HG03520 (cell line): ENCODE data around the gene CPT1A.

Experiments used
- ATAC-seq: cut with Tn5 transposase; IDR thresholded peaks from one replicate; pipeline ENCODE4 v1.9.1; 2021; ENCODE audit warnings: mild to moderate bottlenecking, moderate library complexity; ENCODE audit not compliant: unreplicated experiment

The CPT1A gene

DNA sequence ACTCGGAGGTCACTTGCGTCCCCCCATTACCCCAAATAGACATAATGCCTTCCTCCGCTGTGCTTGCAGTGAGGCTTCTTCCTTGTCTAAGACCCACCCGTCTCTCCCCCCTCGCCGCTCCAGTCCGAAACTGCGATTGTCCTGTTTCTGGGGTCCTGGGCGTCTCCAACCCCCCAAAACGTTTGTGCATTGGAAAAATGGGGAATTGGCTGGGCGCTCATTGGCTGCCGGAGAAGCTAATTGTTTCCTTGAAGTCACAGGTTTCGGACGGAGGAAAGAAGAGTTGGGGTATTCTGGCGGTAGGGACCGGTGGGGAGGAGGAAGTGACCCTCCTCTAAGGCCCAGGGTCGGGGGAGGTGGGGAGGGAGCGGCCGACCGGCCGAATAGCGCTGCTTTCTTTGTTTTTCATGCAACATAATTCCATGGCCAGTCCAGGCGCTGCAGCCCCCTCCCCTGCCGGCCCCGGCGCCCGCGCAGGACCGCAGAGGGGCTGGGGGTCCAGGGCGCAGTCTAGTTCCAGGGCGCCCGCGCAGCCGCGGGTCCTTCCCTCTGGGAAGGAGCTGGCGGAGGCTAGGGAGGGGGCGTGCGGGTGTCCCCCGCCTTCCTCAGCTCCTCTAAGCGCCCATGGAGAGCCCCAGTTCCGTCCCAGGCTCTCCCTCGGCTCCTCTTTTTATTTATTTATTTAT, 12.7 kb upstream of the CPT1A start:
- no peak for ATAC-seq

DNA sequence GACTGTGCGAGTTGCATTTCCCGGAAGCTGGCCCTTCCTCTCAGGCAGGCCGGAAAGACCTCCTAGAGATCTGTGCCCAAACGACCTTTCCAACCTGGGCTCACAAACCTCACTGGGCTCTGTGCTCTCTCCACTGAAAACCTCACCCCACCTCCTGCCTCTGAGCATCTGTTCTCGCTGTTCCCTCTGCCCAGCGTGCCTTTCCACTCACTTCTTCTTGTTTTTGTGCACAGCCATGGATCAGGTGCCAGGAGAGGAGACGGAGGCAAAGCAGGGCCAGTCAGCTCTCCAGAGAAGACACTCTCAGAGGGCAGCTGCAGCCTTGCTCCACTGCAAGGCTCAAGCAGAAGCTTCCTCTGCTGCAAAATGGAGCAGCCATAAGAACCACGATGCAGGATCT, 10.9 kb upstream of the CPT1A start:
- no peak for ATAC-seq

DNA sequence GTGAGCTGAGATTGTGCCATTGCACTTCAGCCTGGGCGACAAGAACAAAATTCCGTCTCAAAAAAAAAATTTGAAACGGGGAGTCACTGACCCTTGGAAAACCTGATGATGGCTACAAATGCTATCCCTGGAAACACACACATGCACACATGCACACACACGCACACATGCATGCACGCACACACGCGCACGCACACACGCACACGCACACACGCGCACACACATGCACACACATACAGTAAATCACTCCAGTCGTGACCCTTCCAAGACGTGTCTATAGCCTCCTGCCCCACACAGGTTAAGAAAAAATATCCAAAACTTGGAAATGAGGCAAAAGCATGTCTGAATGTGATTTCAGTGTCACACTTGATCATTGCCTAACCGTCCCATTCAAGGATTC, 6.7 kb upstream of the CPT1A start:
- ATAC-seq: no peak

DNA sequence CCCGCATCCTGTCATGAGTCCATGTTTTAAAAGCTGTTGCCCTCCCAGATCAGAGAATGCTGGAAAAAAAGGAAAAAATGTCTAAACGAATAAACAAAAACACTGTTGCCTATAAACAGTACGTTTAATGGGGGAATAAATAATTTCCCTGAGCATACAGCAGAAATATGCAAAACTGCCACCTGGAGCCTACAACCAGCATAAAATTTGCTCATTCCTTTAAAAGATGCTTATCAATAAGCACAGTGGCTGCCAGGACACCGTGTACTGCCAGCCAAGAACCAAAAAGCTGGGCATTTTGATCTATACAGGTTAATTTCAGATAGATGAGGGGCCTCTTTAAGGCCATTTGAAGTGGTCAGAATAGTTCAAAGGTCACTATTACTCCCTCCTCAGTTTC, 5.7 kb upstream of the CPT1A start:
- ATAC-seq: no peak

DNA sequence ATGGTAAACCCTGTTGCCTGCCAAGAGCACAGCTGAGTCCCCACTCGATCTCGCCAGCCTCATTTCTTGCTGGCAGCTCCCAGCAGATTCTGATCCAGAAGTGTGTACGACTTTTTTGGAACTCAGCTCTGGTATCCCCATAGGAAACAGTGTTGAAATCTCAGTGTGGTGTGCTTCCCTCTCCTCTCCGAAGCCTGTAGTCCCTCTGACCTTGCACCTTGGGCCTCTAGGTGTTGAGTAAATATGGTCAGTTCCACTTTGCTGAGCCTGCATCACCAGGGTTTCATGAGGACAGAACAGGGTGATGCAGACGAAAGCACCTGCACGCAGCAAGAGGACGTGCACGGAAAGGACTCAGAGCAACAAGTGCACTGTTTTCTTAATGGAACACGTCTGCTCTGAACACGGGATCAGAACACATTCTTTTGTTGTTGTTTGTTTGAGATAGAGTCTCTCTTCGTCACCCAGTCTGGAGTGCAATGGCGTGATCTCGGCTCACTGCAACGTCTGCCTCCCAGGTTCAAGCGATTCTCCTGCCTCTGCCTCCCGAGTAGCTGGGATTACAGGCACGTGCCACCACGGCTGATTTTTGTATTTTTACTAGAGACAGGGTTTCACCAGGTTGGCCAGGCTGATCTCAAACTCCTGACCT, 3.8 kb upstream of the CPT1A start:
- no peak for ATAC-seq

DNA sequence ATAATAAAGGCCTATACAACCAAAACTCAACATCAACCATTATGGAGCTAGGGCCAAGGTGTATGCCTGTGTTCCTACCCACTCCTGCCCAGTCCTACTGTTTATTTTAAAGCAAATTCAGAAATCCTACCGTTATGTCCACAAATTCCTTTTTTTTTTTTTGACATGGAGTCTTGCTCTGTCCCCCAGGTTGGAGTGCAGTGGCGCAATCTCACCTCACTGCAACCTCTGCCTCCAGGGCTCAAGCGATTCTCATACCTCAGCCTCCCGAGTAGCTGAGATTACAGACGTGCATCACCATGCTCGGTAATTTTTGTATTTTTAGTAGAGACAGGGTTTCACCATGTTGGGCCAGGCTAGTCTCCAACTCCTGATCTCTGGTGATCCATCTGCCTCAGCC, 3.1 kb upstream of the CPT1A start:
- ATAC-seq: no peak

DNA sequence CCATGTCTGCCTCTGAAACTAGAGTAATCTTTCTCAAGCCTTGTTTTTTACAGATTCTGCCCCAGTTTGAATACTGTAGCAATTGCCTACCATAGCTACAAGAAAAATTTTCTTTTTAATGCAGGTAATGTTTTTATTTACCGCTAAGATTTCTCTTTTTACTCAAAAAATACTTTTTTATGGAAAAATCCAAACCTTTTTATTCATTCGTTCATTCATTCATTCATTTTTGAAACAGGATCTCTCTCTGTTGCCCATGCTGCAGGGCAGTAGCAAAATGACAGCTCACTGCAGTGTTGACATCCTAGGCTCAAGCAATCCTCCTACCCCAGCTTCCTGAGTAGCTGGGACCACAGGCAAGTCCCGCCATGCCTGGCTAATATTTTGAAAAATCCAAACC, 2.7 kb upstream of the CPT1A start:
- ATAC-seq: no peak

DNA sequence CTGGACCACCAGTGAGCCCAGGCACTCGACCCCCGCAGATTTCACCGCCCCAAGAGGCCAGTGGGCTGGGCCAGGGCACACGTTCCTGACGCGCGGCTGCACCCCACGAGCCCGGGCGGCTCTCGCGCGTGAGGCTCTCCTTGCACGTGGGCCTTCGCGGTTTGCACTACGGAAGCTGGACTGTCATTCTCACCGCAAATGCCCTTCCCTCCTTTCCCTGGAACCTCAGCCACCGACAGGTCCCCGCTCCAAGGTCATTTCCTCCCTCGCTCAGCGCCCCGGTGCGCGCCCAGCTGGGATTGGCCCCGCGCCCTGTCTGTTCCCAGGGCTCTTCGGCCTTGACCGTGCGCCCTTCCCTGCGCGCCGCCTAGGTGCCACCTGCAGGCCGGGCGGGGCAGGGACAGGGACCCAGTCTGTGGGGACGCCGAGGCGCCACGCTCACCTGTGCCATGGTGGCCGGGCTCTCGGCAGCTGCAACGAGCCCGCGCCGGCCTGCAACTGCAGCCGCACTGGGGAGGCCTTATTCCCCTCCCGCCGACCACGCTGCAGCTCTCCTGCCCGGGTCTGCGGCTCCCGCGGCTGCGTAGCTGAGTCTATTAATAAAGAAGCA, 2.1 kb upstream of the CPT1A start:
- peak; percentile 26 for ATAC-seq

DNA sequence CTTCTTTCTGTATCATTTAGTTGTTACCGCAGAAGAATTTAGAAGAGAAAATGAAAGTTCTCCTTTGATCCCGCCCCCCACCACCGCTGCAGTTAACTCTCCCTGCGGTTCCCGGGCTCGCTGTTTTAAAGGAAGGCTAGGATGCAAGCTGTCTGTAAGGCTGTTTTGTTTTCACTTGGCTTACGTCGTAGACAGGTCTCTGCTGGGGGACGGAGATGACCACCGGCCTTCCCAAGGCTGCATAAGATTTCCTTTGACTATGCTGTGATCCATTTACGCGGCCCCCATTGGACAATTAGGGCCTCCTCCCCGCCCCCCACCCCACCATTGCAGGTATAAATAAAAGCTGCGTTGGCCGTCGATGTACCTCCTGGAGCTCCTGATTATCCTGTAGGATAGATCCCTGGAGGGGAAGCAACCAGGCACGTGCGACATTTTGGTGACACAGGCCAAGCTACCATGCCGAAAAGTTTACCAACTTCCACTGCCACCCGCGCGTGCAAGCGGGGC, 1.4 kb upstream of the CPT1A start:
- ATAC-seq: no peak

DNA sequence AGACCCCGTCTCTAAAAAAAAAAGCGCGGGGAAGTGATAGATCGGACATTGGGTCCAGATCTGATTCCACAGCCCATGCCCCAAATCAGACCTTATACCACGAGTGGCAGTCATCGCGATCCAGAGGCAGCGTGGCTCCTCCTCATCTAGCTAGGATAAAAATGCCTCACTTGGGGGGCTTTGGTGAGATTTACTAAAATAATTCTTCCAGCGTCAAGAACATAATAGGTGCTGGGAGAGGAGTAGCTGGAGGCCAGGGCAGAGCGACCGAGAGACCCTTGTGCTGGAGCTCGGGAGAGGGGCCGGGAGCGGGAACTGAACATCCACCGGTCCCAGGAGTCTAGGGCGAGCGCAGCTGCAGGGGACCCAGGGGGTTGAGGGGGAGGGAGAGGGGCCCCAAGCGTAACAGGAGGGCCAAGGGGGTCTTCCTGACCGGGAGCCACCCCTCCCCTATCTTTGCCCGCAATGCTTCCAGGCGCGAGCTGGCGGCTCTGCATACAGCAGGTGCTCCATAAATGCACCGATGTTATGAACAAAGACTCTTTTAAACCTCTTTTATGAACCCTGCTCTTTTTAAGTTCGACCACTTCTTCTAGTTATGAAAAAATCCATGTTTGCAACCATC, 823 bp upstream of the CPT1A start:
- ATAC-seq: no peak

DNA sequence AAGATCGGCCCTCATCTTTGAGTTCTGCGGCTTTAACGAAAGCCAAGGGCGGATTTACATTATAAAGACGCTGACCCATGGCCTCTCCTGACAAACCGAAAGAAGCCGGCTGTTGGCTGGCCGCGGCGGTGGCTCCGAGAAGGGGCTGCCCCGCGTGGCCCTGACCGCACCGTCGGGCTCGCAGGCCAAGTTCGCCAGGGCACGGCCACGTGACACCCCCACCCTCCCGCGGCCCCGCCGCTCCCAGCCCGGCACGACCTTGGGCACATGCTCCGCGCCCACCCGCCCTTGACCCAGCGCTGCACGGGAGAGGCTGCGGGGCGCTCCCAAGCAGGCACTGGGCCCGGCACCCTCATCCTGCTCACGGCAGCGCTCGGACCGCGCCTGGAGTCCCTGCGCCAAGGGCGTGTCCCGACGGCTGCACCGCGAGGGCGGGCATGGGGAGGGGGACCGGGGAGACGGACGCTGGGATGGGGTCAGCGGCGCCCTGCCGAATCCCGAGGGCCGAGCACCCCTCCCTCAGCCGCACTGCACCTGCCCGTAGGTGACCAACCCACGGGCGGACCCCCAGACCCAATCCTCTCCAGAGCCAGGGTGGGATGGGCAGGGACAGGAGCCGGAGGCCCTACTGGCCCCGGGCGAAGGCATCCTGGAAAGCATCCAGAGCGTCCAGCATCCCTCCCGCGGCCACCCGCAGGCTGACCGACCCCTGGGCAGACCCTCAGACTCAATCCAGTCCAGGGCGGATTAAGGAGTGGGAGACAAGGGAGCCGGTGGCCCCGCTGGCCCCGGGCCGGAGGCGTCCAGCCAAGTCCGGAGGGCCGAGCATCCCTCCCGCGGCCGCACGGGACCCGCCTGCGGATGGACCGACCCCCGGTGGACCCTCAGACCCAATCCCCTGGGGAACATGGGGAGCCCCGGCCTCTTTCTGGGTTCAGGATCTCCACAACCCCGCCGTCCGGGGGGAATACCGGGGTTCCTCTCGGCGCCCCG, 759 bp downstream of the CPT1A start:
- no peak for ATAC-seq

DNA sequence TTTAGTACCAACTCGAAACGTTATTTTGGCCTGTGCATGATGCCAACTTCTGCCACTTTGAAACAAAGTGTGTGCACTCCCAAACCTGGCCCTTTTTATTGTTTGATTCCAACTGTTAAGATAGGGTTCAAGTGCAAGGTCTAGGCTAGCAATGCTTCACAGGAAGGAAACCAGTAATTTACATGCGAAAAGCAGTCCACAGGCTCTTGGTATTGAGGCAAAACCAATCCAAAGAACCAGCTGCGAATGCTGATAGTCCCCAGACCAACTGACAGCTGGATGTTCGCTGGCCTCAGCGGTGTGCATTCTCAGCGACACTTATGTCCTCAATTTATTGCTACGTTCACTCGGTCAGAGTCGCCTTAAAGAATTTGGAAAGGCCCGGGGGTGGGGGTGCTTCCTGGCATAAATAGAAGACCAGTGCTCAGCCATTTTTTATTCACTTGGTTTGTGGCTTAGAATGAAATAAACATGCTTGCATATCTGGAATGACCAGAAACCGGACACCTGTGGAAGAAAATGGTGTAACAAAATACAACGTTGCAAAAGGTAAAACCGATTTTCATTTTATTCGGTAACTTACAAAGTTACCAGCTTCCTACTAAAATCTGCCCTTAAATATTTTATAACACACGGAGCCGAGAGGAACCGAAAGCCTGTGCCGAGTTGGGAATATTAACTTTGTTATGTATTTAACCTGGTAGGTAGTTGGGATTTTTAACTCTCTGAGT, 1.6 kb downstream of the CPT1A start:
- ATAC-seq: no peak

DNA sequence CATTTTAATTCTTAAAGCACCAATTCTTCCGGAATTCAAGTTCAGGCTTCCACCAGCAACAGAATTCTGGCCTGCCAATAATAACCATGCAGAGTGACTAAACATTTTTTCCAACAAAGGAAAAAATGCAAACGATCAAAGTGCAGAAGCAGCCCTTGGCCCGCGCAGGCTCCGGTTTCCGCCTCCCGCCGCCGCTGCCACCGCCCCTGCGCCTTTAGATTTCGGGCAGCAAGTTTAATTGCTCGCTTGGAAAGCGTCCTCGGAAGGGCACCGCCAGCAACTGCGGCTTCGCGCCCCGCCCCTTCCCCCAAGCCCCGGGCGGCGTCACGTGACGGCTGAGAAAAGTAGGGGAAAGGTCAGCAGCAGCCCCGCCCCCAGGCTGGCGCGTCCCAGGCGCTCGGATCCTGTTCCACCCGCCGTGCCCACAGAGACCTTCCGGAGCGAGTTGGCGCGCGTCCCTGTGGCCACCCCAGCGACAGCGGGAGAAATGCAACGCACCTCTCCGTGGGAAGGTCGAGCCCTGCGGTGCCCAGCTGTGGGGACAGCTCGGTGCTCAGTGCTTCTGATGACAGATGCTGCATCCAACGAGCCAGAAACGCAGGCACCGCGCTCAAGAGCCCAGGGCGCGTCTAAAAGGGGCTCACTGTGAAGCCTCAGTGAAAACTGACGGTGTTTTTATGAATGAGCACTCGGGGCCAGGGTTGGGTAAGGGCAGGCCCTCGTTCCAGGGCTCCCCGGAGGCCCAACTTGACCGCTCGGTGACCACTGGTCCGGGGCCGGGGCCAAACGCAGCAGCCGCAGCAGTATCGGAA, 2.5 kb downstream of the CPT1A start:
- no peak for ATAC-seq

DNA sequence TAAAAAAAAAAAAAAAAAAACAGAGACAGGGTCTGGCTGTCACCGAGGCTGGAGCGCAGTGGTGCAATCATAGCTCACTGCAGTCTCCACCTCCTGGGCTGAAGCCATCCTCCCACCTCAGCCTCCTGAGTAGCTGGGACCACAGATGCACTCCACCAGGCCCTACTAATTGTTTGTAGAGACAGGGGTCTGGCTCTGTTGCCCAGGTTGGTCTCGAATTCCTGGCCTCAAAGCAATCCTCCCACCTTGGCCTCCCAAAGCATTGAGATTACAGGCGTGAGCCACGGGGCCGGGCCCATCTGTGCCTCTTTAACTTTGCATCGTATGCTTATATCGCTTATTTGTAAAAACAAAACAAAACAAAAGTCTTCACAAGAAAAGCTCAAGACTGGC, 3.1 kb downstream of the CPT1A start:
- no peak for ATAC-seq

DNA sequence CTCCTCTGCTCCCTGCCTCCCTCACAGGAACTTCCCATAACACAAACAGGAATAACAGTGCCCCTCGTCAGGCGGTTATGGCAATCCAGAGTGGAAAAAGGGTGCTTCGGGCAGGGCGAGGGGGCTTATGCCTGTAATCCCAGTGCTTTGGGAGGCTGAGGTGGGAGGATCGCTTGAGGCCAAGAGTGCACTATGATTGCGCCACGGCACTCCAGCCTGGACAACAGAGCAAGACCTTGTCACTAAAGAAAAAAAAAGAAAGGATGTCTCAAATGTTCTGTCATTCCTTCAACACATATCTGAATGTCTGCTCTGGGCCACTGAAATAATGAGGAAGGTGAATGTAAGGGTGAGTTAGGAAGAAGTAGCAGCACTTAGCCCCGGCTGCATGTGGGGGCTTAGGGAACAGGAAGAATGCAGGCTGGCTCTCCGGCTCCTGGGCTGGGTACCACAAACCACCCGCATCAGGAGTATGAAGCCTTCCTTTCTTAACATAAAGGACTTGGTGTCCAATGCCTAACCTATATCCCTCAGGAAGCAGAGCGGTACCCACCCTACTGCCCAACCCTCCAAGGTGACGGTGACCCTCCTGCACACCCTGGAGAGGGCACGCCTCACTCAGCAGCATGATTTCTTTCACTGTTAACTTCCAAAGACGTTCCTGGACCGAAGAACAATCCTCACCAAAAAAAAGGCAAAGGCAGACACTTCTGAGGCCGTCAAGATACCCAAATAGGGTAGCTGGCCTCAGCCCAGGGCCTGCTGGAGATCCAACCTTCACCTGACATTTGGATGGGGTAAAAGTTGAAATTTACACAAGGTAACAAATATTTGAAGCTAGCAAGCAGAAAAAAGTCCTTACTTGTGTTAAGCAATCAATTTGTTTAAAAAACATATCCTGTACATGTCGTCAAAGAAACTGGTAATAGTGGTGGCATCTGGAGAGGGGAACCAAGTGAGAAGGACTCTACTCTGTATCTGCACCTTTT, 3.8 kb downstream of the CPT1A start:
- no peak for ATAC-seq

DNA sequence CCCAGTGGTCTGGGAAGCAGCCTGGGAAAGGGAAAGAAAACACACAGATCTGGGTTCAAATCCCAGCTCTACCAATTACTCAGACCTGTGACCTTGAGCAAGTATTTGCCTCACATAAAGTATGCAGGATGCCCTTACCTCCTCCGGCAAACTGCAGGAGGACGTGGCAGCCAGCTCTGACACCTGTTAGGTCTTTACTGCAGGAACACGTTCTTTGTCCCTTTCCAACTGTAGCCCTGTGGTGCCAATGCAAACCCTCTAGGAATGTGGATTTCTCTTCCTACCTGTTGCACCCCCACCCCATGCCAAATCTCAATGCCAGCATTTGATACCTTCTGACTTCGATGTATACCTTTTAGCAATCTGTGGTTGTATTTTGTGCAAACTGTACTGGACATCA, 6.0 kb downstream of the CPT1A start:
- no peak for ATAC-seq

DNA sequence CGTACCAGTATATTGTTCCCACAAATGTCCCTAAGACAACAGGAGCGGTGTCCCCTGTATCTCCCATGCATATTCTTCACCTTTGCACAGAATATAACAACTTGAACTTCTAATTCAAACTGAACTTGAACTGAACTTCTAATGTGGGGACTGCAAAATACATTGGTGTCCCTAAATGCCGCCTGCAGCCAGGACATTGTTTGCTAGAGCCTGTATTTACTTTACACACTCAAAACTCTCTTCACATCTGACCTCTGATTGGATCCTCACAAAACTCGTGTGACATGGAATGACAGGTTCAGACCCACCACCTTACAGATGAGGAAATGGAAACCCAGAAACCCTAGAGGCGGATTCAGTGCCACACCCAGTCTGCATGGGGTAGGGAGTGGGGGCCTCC, 6.4 kb downstream of the CPT1A start:
- no peak for ATAC-seq
